ENCODE measurements around the gene AK9.

The AK9 gene

GRCh38 chr6:109447087-109447486 lies 243.9 kb downstream of the AK9 start:
- no peak for TF ChIP-seq CTBP1 (IDR thresholded peaks at IDR 0.05; ENCODE audit: borderline replicate concordance)
- no peak for TF ChIP-seq ZNF384 (IDR thresholded peaks at IDR 0.05)
- TF ChIP-seq LEF1 (IDR thresholded peaks at IDR 0.05; ENCODE audit: borderline replicate concordance), result no peak
- no peak for TF ChIP-seq FOXM1 (IDR thresholded peaks at IDR 0.05; ENCODE audit: borderline replicate concordance)
- no peak for TF ChIP-seq TARDBP (IDR thresholded peaks at IDR 0.05)
- no peak for TF ChIP-seq BHLHE40 (IDR thresholded peaks at IDR 0.05; ENCODE audit: borderline replicate concordance)
- no peak for TF ChIP-seq HDGF (IDR thresholded peaks at IDR 0.05; ENCODE audit: borderline replicate concordance)
- no peak for TF ChIP-seq SP1 (IDR thresholded peaks at IDR 0.05)
- DNase-seq (ENCODE audit: extremely low spot score), result no peak
- ChIA-PET CTCF (no interaction called here), POLR2A (no interaction called here)

GRCh38 chr6:109446541-109446940 lies 244.5 kb downstream of the AK9 start:
- ChIA-PET POLR2A (no interaction called here), CTCF (no interaction called here)
- no peak for DNase-seq (ENCODE audit: extremely low spot score)
- no peak for TF ChIP-seq FOXK2 (IDR thresholded peaks at IDR 0.05)
- TF ChIP-seq CTBP1 (IDR thresholded peaks at IDR 0.05; ENCODE audit: borderline replicate concordance), result no peak
- no peak for TF ChIP-seq LEF1 (IDR thresholded peaks at IDR 0.05; ENCODE audit: borderline replicate concordance)
- TF ChIP-seq ZNF384 (IDR thresholded peaks at IDR 0.05), result no peak
- TF ChIP-seq NFRKB (IDR thresholded peaks at IDR 0.05), result no peak
- no peak for TF ChIP-seq L3MBTL2 (conservative IDR thresholded peaks at IDR 0.05)
- no peak for TF ChIP-seq ELF4 (IDR thresholded peaks at IDR 0.05)
- no peak for TF ChIP-seq FOXA1 (IDR thresholded peaks at IDR 0.05)
- no peak for TF ChIP-seq FOXM1 (IDR thresholded peaks at IDR 0.05; ENCODE audit: borderline replicate concordance)
- no peak for TF ChIP-seq SP1 (IDR thresholded peaks at IDR 0.05)
- TF ChIP-seq TARDBP (IDR thresholded peaks at IDR 0.05), result no peak
- no peak for TF ChIP-seq HDGF (IDR thresholded peaks at IDR 0.05; ENCODE audit: borderline replicate concordance)
- no peak for TF ChIP-seq SUZ12 (IDR thresholded peaks at IDR 0.05)
- TF ChIP-seq BHLHE40 (IDR thresholded peaks at IDR 0.05; ENCODE audit: borderline replicate concordance), result no peak
- no peak for TF ChIP-seq ARNT (IDR thresholded peaks at IDR 0.05)

GRCh38 chr6:109446072-109446471 lies 244.9 kb downstream of the AK9 start:
- TF ChIP-seq SP1 (IDR thresholded peaks at IDR 0.05) (no peak), PKNOX1 (IDR thresholded peaks at IDR 0.05) (no peak), FOXA1 (IDR thresholded peaks at IDR 0.05) (no peak), ZNF384 (IDR thresholded peaks at IDR 0.05) (no peak), LEF1 (IDR thresholded peaks at IDR 0.05; ENCODE audit: borderline replicate concordance) (no peak), BHLHE40 (IDR thresholded peaks at IDR 0.05; ENCODE audit: borderline replicate concordance) (no peak), ELF4 (IDR thresholded peaks at IDR 0.05) (no peak), CTBP1 (IDR thresholded peaks at IDR 0.05; ENCODE audit: borderline replicate concordance) (no peak), TARDBP (IDR thresholded peaks at IDR 0.05) (no peak)
- POLR2A ChIA-PET, result no interaction called here

GRCh38 chr6:109445382-109445781 lies 245.6 kb downstream of the AK9 start:
- ChIA-PET CTCF (no interaction called here), POLR2A (interaction anchor here (0.9 to 6.8 kb wide), 2 partner anchors 9 to 63 kb away, joined by 4 to 39 read pairs; partner anchors contain the start of genes CD164 and MICAL1)
- DNase-seq (ENCODE audit: extremely low spot score), result no peak
- TF ChIP-seq SUZ12 (IDR thresholded peaks at IDR 0.05) (no peak), SP1 (IDR thresholded peaks at IDR 0.05) (no peak)

More at GRCh38 chr6:109446072-109446471, 244.9 kb downstream of the AK9 start:
- DNase-seq (ENCODE audit: extremely low spot score), result no peak
- CTCF ChIA-PET, result no interaction called here

- POLR2A ChIA-PET, result interaction anchor here (1.0 to 6.8 kb wide), 4 partner anchors 11 to 61 kb away, joined by 3 to 39 read pairs (median 4); partner anchors contain the start of genes CD164 and MICAL1
- CTCF ChIA-PET, result interaction anchor here (1.0 to 1.5 kb wide), 2 partner anchors 10 to 21 kb away, joined by 3 to 5 read pairs; no protein-coding TSS in a partner anchor
- TF ChIP-seq L3MBTL2 (conservative IDR thresholded peaks at IDR 0.05) (no peak), BHLHE40 (IDR thresholded peaks at IDR 0.05; ENCODE audit: borderline replicate concordance) (no peak), FOXA1 (IDR thresholded peaks at IDR 0.05) (no peak), ELF4 (IDR thresholded peaks at IDR 0.05) (no peak), SP1 (IDR thresholded peaks at IDR 0.05) (no peak), LEF1 (IDR thresholded peaks at IDR 0.05; ENCODE audit: borderline replicate concordance) (no peak), ZNF384 (IDR thresholded peaks at IDR 0.05) (no peak), SUZ12 (IDR thresholded peaks at IDR 0.05) (no peak), FOXK2 (IDR thresholded peaks at IDR 0.05) (no peak), TARDBP (IDR thresholded peaks at IDR 0.05) (no peak)
- DNase-seq (ENCODE audit: extremely low spot score), result no peak
Measured at GRCh38 chr6:109443425-109443950, 247.5 kb downstream of the AK9 start.
